K562 (cell line): ENCODE measurements around the gene NAGLU. TPM values are rescaled to one million over a fixed set of nuclear protein-coding genes. Genes with fewer than 3 reads are reported as not detected.

Experiments
- CGGBP1 ChIP-seq: fragments of 250-450 bp; sonication (Bioruptor Pico); IDR thresholded peaks from 2 replicates; pipeline ENCODE4 v1.9.0; 2021; ENCODE audit warnings: mild to moderate bottlenecking
- FOXK1 ChIP-seq: sonication (generic); formaldehyde crosslinking; IDR thresholded peaks from 2 replicates; pipeline ENCODE4 v1.8.0; 2022; ENCODE audit warnings: missing genetic modification reagents, mild to moderate bottlenecking, borderline replicate concordance
- HMBOX1 ChIP-seq: sonication (generic); IDR thresholded peaks from 2 replicates; pipeline ENCODE4 v1.6.1; 2016
- ILK ChIP-seq: fragments of 450-650 bp; IDR thresholded peaks from 2 replicates; pipeline ENCODE4 v1.6.1; 2016; ENCODE audit warnings: missing genetic modification characterization, low read depth, mild to moderate bottlenecking, missing compliant biosample characterization, moderate library complexity, borderline replicate concordance
- KDM4B ChIP-seq, 2 experiments: fragments of 450-650 bp in 1 of 2; sonication (generic) in 1 of 2; IDR thresholded peaks; 2 replicates each; pipeline ENCODE4 v1.6.1; 2016 to 2017; ENCODE audit warnings: borderline replicate concordance in 2 of 2, antibody characterized with exemption in 1 of 2, low read depth in 1 of 2, mild to moderate bottlenecking in 1 of 2
- LARP7 ChIP-seq: fragments of 450-650 bp; IDR thresholded peaks from 2 replicates; pipeline ENCODE4 v1.6.1; 2016
- MAZ ChIP-seq, 2 experiments: fragments of 450-650 bp in 1 of 2; sonication (generic) in 1 of 2; formaldehyde crosslinking; IDR thresholded peaks in 1 of 2; conservative IDR thresholded peaks in 1 of 2; 2 replicates each; pipeline versions ENCODE4 v1.4.0 to v1.5.0; 2020; ENCODE audit warnings: mild to moderate bottlenecking in 1 of 2, missing genetic modification reagents in 1 of 2
- MECOM ChIP-seq: fragments of 250-450 bp; sonication (Bioruptor Pico); IDR thresholded peaks from 2 replicates; pipeline ENCODE4 v1.8.0; 2022; ENCODE audit warnings: inconsistent platforms
- MYNN ChIP-seq, 2 experiments: sonication (generic); formaldehyde crosslinking in 1 of 2; IDR thresholded peaks; 2 replicates each; pipeline versions ENCODE4 v1.5.0 to v1.6.1; 2016 to 2020; ENCODE audit warnings: antibody characterized with exemption in 1 of 2, missing genetic modification reagents in 1 of 2
- NFATC3 ChIP-seq: fragments of 450-650 bp; IDR thresholded peaks from 2 replicates; pipeline ENCODE4 v1.6.1; 2017; ENCODE audit warnings: mild to moderate bottlenecking
- OTX1 ChIP-seq: fragments of 450-650 bp; formaldehyde crosslinking; IDR thresholded peaks from 2 replicates; pipeline ENCODE4 v1.4.0; 2022; ENCODE audit warnings: mild to moderate bottlenecking
- PHF21A ChIP-seq: fragments of 450-650 bp; IDR thresholded peaks from 2 replicates; pipeline ENCODE4 v1.6.1; 2017; ENCODE audit warnings: low read depth, borderline replicate concordance
- RAD21 ChIP-seq, 2 experiments: fragments of 250-450 bp in 1 of 2; fragments of 450-650 bp in 1 of 2; sonication (Bioruptor Pico) in 1 of 2; formaldehyde crosslinking in 1 of 2; IDR thresholded peaks in 1 of 2; conservative IDR thresholded peaks in 1 of 2; 2 replicates each; pipeline versions ENCODE4 v1.4.0 to v1.8.0; 2020 to 2022; ENCODE audit warnings: mild to moderate bottlenecking in 2 of 2, moderate library complexity in 1 of 2
- RBM39 ChIP-seq: fragments of 200-400 bp; formaldehyde crosslinking; optimal IDR thresholded peaks from 2 replicates; pipeline ENCODE3; 2018; ENCODE audit warnings: low read depth, low read length
- RERE ChIP-seq: sonication (generic); formaldehyde crosslinking; IDR thresholded peaks from 2 replicates; pipeline ENCODE4 v1.8.0; 2023; ENCODE audit warnings: missing genetic modification reagents, mild to moderate bottlenecking, borderline replicate concordance
- SMAD4 ChIP-seq: fragments of 250-450 bp; sonication (Bioruptor Pico); conservative IDR thresholded peaks from 2 replicates; pipeline ENCODE4 v1.8.0; 2021; ENCODE audit warnings: inconsistent platforms, mild to moderate bottlenecking, moderate library complexity
- SP2 ChIP-seq: IDR thresholded peaks from 2 replicates; pipeline ENCODE4 v1.6.1; 2011; ENCODE audit warnings: mild to moderate bottlenecking, low read depth, low read length, moderate library complexity; ENCODE audit not compliant: poor library complexity, severe bottlenecking; ENCODE audit errors: extremely low read depth
- TAF1 ChIP-seq: IDR thresholded peaks from 2 replicates; pipeline ENCODE4 v1.6.1; 2011; ENCODE audit warnings: mild to moderate bottlenecking, low read length, moderate library complexity; ENCODE audit not compliant: insufficient read depth, control insufficient read depth, severe bottlenecking; ENCODE audit errors: extremely low read depth
- TBP ChIP-seq: optimal IDR thresholded peaks from 2 replicates; pipeline ENCODE3; 2011; ENCODE audit warnings: low read depth, low read length, improper control_type of control experiment
- XRCC3 ChIP-seq: fragments of 450-650 bp; IDR thresholded peaks from 2 replicates; pipeline ENCODE4 v1.6.1; 2017; ENCODE audit warnings: mild to moderate bottlenecking, moderate library complexity
- ZNF354B ChIP-seq: fragments of 250-450 bp; sonication (Bioruptor Pico); IDR thresholded peaks from 2 replicates; pipeline ENCODE4 v1.4.0; 2020
- ZNF655 ChIP-seq: fragments of 250-450 bp; sonication (Bioruptor Pico); IDR thresholded peaks from 2 replicates; pipeline ENCODE4 v1.5.0; 2021
- polyA plus RNA-seq, 8 experiments: library from polyadenylated mRNA; depleted of rRNA in 4 of 8; stranded (reverse) in 5 of 8; unstranded in 3 of 8; fragments of >200 nt; fragmentation: Nextera tagmentation in 2 of 8; fragmentation: Illumina TruSeq in 1 of 8; extraction: Ambion mirVana in 2 of 8; extraction: Trizol in 1 of 8; gene quantifications; 2 replicates each; pipeline versions ENCODE4 v1.2.1 to v1.2.3, GENCODE V29; 2011 to 2014; ENCODE audit warnings: inconsistent platforms in 1 of 8, missing spikeins in 1 of 8
- total RNA-seq, 7 experiments: library from RNA; depleted of rRNA in 6 of 7; stranded (reverse); fragments of >200 nt in 6 of 7; fragmentation: Illumina TruSeq in 2 of 7; extraction: Trizol in 2 of 7; gene quantifications; 2 replicates each; pipeline versions ENCODE4 v1.2.1 to v1.2.3, GENCODE V29; 2011 to 2021; ENCODE audit warnings: low replicate concordance in 1 of 7

The NAGLU gene
- total and polyA plus RNA-seq, 9 of the 15 experiments (the other 6 are each of a cell fraction or from before 2014, with no cell fraction given): 0.04 to 21.5 (median 8.5) TPM

- no peak for TF ChIP-seq RBM39
- TF ChIP-seq XRCC3: no peak
- no peak for TF ChIP-seq TBP
- no peak for TF ChIP-seq TAF1
- no peak for TF ChIP-seq CGGBP1 (CRISPR knock-in tag)
- TF ChIP-seq PHF21A: no peak
- TF ChIP-seq MAZ (CRISPR knock-in tag; conservative IDR thresholded peaks at IDR 0.05 in 1 of 2, IDR thresholded peaks at IDR 0.05 in 1 of 2): no peak
- no peak for TF ChIP-seq RERE (CRISPR knock-in tag)
- 0 out of 2 replicates have a peak, but pooled peaks have one; percentile 9 for TF ChIP-seq MYNN (IDR thresholded peaks at IDR 0.05)
- no peak for TF ChIP-seq MYNN (CRISPR knock-in tag; IDR thresholded peaks at IDR 0.05)
- no peak for TF ChIP-seq HMBOX1
- no peak for TF ChIP-seq NFATC3
- no peak for TF ChIP-seq ILK
- no peak for TF ChIP-seq SP2
- TF ChIP-seq FOXK1 (CRISPR knock-in tag): no peak
- peak in 1 of 2 experiments; percentile 9; a peak in 1 of 4 replicates for TF ChIP-seq RAD21 (CRISPR knock-in tag; conservative IDR thresholded peaks at IDR 0.05 in 1 of 2, IDR thresholded peaks at IDR 0.05 in 1 of 2)
- no peak for TF ChIP-seq ZNF655 (CRISPR knock-in tag)
- no peak for TF ChIP-seq OTX1 (CRISPR knock-in tag)
- TF ChIP-seq KDM4B (IDR thresholded peaks at IDR 0.05; ENCODE audit: borderline replicate concordance in 2 of 2, low read depth in 1 of 2): no peak
- no peak for TF ChIP-seq MECOM
- no peak for TF ChIP-seq ZNF354B (CRISPR knock-in tag)
- no peak for TF ChIP-seq LARP7
- no peak for TF ChIP-seq SMAD4 (CRISPR knock-in tag)
These were observed 15.5 kb upstream of the NAGLU start (continued) for GRCh38 chr17:42520540-42520951.
